GM10266 (cell line): Measurements from ENCODE around the gene TMEM33.

Experiments used
- DNase-seq: peaks from one replicate; pipeline ENCODE4 v3.0.0; 2012; ENCODE audit errors: extremely low spot score
- CTCF ChIP-seq: IDR thresholded peaks from 2 replicates; pipeline ENCODE4 v1.5.1; 2012; ENCODE audit warnings: mild to moderate bottlenecking, low read depth; ENCODE audit not compliant: control insufficient read depth, insufficient read depth; ENCODE audit errors: missing control alignments

Gene TMEM33

DNA sequence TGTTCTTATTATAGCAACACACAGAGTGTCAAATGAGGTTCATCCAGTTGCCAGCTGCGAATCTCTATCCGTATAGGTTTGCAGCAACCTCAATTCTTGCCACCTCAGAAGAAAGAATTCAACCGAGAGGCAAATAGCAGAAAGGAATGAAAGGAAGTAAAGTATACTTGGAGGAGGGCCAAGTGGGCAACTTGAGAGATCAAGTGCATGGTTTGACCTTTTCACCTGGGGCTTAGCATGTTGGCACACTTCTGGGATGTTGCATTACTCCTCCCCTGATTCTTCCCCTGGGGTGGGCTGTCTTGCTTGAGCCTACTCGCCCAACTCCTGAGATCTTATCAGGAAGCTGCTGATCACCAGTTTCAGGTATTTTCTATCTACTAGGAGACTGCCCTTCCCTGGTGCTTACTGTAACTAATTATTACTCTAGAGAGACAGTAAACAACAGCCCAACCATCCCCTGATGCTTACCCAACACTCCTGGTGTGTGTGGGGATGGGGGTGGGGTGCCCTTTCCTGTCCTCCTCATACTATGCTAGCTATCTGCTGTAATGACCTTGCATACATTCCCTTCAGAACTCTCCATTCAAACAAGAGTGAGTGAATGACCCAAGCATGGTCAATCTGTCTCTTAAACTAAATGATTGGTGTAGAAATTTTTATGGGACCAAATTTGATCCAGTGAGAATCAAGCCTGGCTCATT lies 7.3 kb upstream of the TMEM33 start:
- DNase-seq, result no peak
- TF ChIP-seq CTCF, result no peak

- no peak for TF ChIP-seq CTCF
- no peak for DNase-seq
Measured at GRCh38 chr4:41930139-41930831, 4.9 kb upstream of the TMEM33 start.

DNA sequence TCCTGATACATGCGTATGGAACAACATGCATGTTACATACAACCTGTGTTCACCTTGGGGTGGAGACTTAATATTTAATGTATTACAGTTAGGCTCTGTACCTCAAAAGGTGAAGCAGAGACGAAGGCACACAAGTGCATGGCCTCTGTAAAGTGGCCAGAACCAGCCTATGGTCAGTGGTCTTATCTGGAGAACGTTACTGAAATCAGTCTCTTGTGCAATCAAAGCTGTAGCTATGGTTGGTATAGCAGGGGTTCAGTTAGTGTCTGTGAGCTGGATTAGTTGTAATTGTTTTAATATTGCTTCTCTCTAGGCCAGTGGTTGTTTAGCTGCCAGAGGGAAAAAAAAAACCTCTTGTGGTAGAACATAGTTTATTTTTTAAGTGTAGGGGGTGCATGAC lies 2.2 kb upstream of the TMEM33 start:
- DNase-seq, result no peak
- no peak for TF ChIP-seq CTCF

DNA sequence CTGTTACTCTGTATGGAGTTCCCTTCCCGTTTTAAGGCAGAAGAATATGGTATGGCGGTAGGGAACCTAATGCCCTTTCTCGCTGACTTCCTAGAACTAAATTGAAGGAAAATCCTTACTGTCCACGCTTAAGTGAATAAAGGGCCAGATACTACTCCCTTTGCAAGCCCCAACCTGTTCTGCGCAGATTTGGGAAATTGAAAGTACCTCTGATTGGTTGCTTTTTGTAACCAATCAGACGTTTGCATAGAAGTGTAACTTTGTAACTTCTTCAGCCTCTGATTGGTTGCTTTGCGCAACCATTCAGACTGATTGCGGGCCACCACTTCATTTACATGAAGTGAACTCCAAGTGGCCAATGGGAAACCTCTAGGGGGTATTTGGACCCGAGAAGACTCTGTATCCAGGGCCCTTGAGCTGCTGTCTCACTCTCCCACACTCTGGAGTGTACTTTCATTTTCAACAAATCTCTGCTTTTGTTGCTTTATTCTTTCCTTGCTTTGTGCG lies 1.2 kb upstream of the TMEM33 start:
- TF ChIP-seq CTCF, result no peak
- no peak for DNase-seq

- no peak for TF ChIP-seq CTCF
- no peak for DNase-seq
Measured at GRCh38 chr4:41934514-41934900, 722 bp upstream of the TMEM33 start.

DNA sequence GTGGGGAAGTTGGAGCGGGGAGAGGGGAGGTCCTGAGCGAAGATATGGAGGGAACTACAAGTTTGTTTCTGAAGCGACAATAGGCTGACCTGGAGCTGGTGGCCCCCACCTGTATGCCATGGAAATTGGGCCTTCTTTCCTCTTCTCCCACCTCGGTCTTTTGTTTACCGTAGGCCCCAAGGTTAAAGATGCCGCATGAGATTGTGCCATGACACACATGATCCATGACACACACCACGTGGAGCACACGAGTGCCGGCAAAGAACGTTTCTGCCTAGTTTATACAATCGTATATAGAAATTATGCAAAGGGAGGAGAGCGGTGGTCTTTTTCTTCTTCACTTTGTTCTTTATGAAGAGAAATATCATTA lies 408 bp downstream of the TMEM33 start:
- DNase-seq, result peak; percentile 7
- TF ChIP-seq CTCF, result no peak

DNA sequence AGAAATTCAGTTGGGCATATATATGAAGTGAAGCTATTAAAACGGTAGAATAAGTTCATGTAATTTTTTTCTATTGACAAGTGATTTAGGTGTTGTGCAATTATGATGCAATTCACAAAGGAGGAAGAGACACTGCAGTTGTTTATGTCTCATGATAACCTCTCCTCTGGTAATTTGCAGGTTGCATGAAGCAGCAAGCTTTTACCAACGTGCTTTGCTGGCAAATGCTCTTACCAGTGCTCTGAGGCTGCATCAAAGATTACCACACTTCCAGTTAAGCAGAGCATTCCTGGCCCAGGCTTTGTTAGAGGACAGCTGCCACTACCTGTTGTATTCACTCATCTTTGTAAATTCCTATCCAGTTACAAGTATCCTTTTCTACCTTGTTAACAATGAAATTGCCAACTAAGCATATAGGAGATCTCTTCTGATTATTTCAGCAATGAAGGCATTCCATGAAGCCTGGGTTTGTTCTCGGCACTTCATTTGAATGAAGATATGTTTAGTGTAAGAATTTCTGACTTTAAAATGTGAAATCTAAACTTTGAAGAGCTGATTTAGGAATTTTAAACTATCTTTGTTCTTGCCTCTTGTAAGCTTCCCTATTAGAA lies 3.9 kb downstream of the TMEM33 start:
- TF ChIP-seq CTCF, result no peak
- no peak for DNase-seq
